Liver (tissue), 9 donors: ENCODE measurements around the gene CD101. TPM values are rescaled to one million over a fixed set of nuclear protein-coding genes. Genes with fewer than 3 reads are reported as not detected.

ENCODE experiments used
- DNase-seq: peaks from one replicate; pipeline ENCODE4 v3.0.0-alpha.2; 2017; ENCODE audit warnings: low spot score
- H3K27ac ChIP-seq, 2 donors: one replicate each; pipeline ENCODE4 v1.7.0; 2013; ENCODE audit warnings: inconsistent platforms in 2 of 2, low read length in 2 of 2, control low read depth in 1 of 2, low read depth in 1 of 2, mild to moderate bottlenecking in 1 of 2
- H3K27me3 ChIP-seq, 4 donors: one replicate each; pipeline versions ENCODE4 v1.6.1 to v1.7.0; 2013; ENCODE audit warnings: low read length in 3 of 4, inconsistent platforms in 1 of 4, mild to moderate bottlenecking in 1 of 4, moderate library complexity in 1 of 4; ENCODE audit not compliant: control insufficient read depth in 4 of 4, insufficient read depth in 4 of 4
- H3K36me3 ChIP-seq, 4 donors: one replicate each; pipeline versions ENCODE4 v1.6.1 to v1.7.0; 2013; ENCODE audit warnings: low read length in 3 of 4, mild to moderate bottlenecking in 3 of 4, low read depth in 1 of 4, moderate library complexity in 1 of 4; ENCODE audit not compliant: control insufficient read depth in 4 of 4, insufficient read depth in 3 of 4
- H3K4me1 ChIP-seq, 4 donors: one replicate each; pipeline versions ENCODE4 v1.6.1 to v1.7.0; 2013; ENCODE audit warnings: low read length in 3 of 4, mild to moderate bottlenecking in 3 of 4, moderate library complexity in 1 of 4; ENCODE audit not compliant: control insufficient read depth in 4 of 4, insufficient read depth in 4 of 4
- H3K4me3 ChIP-seq, 3 donors: one replicate each; pipeline versions ENCODE4 v1.6.1 to v1.7.0; 2013; ENCODE audit warnings: low read length in 3 of 3, control low read depth in 1 of 3, low read depth in 1 of 3, mild to moderate bottlenecking in 1 of 3
- H3K9ac ChIP-seq, 2 donors: one replicate each; pipeline ENCODE4 v1.7.0; 2013; ENCODE audit warnings: low read length in 2 of 2, mild to moderate bottlenecking in 2 of 2, moderate library complexity in 2 of 2, control low read depth in 1 of 2, low read depth in 1 of 2
- H3K9me3 ChIP-seq, 4 donors: one replicate each; pipeline versions ENCODE4 v1.6.1 to v1.7.0; 2013; ENCODE audit warnings: low read length in 3 of 4; ENCODE audit not compliant: control insufficient read depth in 4 of 4
- ATF3 ChIP-seq: IDR thresholded peaks from 2 replicates; pipeline ENCODE4 v1.6.1; 2016; ENCODE audit warnings: antibody characterized with exemption
- EGR1 ChIP-seq, 2 donors: IDR thresholded peaks; 2 replicates each; pipeline ENCODE4 v1.6.1; 2016 to 2018; ENCODE audit warnings: antibody characterized with exemption in 2 of 2, low read depth in 2 of 2
- FOXA1 ChIP-seq: IDR thresholded peaks from 2 replicates; pipeline ENCODE4 v1.6.1; 2016; ENCODE audit warnings: antibody characterized with exemption
- FOXA2 ChIP-seq: IDR thresholded peaks from 2 replicates; pipeline ENCODE4 v1.6.1; 2016; ENCODE audit warnings: antibody characterized with exemption
- GABPA ChIP-seq, 2 donors: IDR thresholded peaks in 1 of 2; conservative IDR thresholded peaks in 1 of 2; 2 replicates each; pipeline ENCODE4 v1.6.1; 2016; ENCODE audit warnings: antibody characterized with exemption in 2 of 2, mild to moderate bottlenecking in 1 of 2, moderate library complexity in 1 of 2
- HNF4A ChIP-seq, 2 donors: conservative IDR thresholded peaks; 2 replicates each; pipeline ENCODE4 v1.6.1; 2016; ENCODE audit warnings: antibody characterized with exemption in 2 of 2, mild to moderate bottlenecking in 2 of 2
- HNF4G ChIP-seq: IDR thresholded peaks from 2 replicates; pipeline ENCODE4 v1.6.1; 2016; ENCODE audit warnings: antibody characterized with exemption
- JUND ChIP-seq, 2 donors: IDR thresholded peaks; 2 replicates each; pipeline ENCODE4 v1.6.1; 2016; ENCODE audit warnings: antibody characterized with exemption in 2 of 2
- NR2F2 ChIP-seq: IDR thresholded peaks from 2 replicates; pipeline ENCODE4 v1.6.1; 2016; ENCODE audit warnings: antibody characterized with exemption
- RAD21 ChIP-seq, 2 donors: IDR thresholded peaks; 2 replicates each; pipeline ENCODE4 v1.6.1; 2016; ENCODE audit warnings: antibody characterized with exemption in 2 of 2, mild to moderate bottlenecking in 2 of 2
- RXRA ChIP-seq, 2 donors: IDR thresholded peaks; 2 replicates each; pipeline ENCODE4 v1.6.1; 2017 to 2018; ENCODE audit warnings: antibody characterized with exemption in 2 of 2, mild to moderate bottlenecking in 1 of 2
- SP1 ChIP-seq: IDR thresholded peaks from 2 replicates; pipeline ENCODE4 v1.6.1; 2018; ENCODE audit warnings: antibody characterized with exemption, mild to moderate bottlenecking
- TAF1 ChIP-seq: conservative IDR thresholded peaks from 2 replicates; pipeline ENCODE4 v1.6.1; 2016; ENCODE audit warnings: antibody characterized with exemption, mild to moderate bottlenecking
- YY1 ChIP-seq: IDR thresholded peaks from 2 replicates; pipeline ENCODE4 v1.6.1; 2016; ENCODE audit warnings: antibody characterized with exemption, mild to moderate bottlenecking
- whole genome bisulfite sequencing: extraction: QIAGEN DNeasy Blood & Tissue Kit; methylation state at CpG from one replicate; pipeline ENCODE4 v1.1.7; 2013; 5-methylcytosine and 5-hydroxymethylcytosine counted together
- polyA plus RNA-seq, 2 donors: library from polyadenylated mRNA; stranded (reverse) in 1 of 2; unstranded in 1 of 2; fragments of 200-250 nt in 1 of 2; fragments of >200 nt in 1 of 2; fragmentation: Nextera tagmentation in 1 of 2; extraction: Ambion mirVana in 1 of 2; gene quantifications; one replicate each; pipeline versions ENCODE4 v1.2.1 to v1.2.3, GENCODE V29; 2013 to 2015
- total RNA-seq, 2 donors: library from RNA; depleted of rRNA; stranded (reverse); fragments of >200 nt; gene quantifications; one replicate each; pipeline ENCODE4 v1.2.3, GENCODE V29; 2014
- TF ChIP-seq, protein P1 (sequence below): IDR thresholded peaks from 2 replicates; pipeline ENCODE4 v1.6.1; 2016; ENCODE audit warnings: antibody characterized with exemption
- TF ChIP-seq, protein P2 (sequence below): fragments of 150-350 bp; IDR thresholded peaks from 2 replicates; pipeline ENCODE4 v1.5.1; 2017; ENCODE audit warnings: improper control_type of control experiment, low read depth, low read length; ENCODE audit not compliant: missing input control
- TF ChIP-seq, protein P3 (sequence below): IDR thresholded peaks from 2 replicates; pipeline ENCODE4 v1.6.1; 2016; ENCODE audit warnings: antibody characterized with exemption
- donor health status: healthy.
- donor health status: healthy.
- donor health status: healthy.
- donor health status: healthy.
- donor health status: healthy.

Gene CD101
- total and polyA plus RNA-seq, 4 donors, result 0.24 to 2.0 (median 0.65) TPM

- Histone ChIP-seq H3K9me3 (no peaks in the 10 kb centered on the region), H3K27me3 (no peaks in the 10 kb centered on the region), H3K9ac (no peak overlapping the region), H3K4me3 (no peak overlapping the region), H3K36me3 (no peaks in the 10 kb centered on the region), H3K4me1 (no peaks in the 10 kb centered on the region), H3K27ac (no peak overlapping the region)
- DNase-seq, result no peak
- TF ChIP-seq NR2F2 (no peak), ATF3 (no peak)
Observed at GRCh38 chr1:116997636-116998035, 3.9 kb upstream of the CD101 start.

DNA sequence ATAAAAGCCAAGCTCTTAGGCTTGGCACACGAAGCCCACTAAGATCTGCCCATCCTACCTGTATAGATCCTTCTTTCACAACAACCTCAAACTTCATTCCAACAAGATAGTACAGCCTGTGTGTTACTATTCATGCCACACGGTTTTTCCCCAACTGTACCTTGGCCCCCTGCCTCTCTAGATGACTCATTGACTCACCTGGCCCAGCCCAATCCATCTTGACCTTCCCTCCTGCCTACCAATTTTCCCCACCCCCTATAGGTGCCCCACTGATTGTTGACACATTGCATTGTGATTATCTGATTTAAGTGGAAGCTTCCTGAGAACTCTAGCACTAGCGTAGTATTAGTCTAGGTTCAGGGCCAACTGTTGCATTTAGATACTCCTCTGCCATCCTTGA is 2.0 kb upstream of the CD101 start:
- Histone ChIP-seq H3K9me3 (no peaks in the 10 kb centered on the region), H3K27me3 (no peaks in the 10 kb centered on the region), H3K27ac (no peak overlapping the region), H3K9ac (no peak overlapping the region), H3K4me3 (no peak overlapping the region), H3K4me1 (no peaks in the 10 kb centered on the region), H3K36me3 (no peaks in the 10 kb centered on the region)
- DNase-seq, result no peak
- TF ChIP-seq RAD21 (IDR thresholded peaks at IDR 0.05) (no peak), EGR1 (IDR thresholded peaks at IDR 0.05; ENCODE audit: low read depth in 2 of 2) (no peak), YY1 (no peak), RXRA (IDR thresholded peaks at IDR 0.05) (no peak), ATF3 (no peak), HNF4A (conservative IDR thresholded peaks at IDR 0.05) (no peak), FOXA1 (no peak), SP1 (no peak), NR2F2 (no peak), FOXA2 (no peak), JUND (IDR thresholded peaks at IDR 0.05) (no peak), HNF4G (no peak), TAF1 (no peak)
- TF ChIP-seq, protein P1, sequence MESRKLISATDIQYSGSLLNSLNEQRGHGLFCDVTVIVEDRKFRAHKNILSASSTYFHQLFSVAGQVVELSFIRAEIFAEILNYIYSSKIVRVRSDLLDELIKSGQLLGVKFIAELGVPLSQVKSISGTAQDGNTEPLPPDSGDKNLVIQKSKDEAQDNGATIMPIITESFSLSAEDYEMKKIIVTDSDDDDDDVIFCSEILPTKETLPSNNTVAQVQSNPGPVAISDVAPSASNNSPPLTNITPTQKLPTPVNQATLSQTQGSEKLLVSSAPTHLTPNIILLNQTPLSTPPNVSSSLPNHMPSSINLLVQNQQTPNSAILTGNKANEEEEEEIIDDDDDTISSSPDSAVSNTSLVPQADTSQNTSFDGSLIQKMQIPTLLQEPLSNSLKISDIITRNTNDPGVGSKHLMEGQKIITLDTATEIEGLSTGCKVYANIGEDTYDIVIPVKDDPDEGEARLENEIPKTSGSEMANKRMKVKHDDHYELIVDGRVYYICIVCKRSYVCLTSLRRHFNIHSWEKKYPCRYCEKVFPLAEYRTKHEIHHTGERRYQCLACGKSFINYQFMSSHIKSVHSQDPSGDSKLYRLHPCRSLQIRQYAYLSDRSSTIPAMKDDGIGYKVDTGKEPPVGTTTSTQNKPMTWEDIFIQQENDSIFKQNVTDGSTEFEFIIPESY, result no peak
- TF ChIP-seq, protein P2, sequence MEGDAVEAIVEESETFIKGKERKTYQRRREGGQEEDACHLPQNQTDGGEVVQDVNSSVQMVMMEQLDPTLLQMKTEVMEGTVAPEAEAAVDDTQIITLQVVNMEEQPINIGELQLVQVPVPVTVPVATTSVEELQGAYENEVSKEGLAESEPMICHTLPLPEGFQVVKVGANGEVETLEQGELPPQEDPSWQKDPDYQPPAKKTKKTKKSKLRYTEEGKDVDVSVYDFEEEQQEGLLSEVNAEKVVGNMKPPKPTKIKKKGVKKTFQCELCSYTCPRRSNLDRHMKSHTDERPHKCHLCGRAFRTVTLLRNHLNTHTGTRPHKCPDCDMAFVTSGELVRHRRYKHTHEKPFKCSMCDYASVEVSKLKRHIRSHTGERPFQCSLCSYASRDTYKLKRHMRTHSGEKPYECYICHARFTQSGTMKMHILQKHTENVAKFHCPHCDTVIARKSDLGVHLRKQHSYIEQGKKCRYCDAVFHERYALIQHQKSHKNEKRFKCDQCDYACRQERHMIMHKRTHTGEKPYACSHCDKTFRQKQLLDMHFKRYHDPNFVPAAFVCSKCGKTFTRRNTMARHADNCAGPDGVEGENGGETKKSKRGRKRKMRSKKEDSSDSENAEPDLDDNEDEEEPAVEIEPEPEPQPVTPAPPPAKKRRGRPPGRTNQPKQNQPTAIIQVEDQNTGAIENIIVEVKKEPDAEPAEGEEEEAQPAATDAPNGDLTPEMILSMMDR, result no peak
- TF ChIP-seq, protein P3, sequence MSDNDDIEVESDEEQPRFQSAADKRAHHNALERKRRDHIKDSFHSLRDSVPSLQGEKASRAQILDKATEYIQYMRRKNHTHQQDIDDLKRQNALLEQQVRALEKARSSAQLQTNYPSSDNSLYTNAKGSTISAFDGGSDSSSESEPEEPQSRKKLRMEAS, result no peak
- 72% methylated on average over 3 of the region's 3 CpGs for WGBS

DNA sequence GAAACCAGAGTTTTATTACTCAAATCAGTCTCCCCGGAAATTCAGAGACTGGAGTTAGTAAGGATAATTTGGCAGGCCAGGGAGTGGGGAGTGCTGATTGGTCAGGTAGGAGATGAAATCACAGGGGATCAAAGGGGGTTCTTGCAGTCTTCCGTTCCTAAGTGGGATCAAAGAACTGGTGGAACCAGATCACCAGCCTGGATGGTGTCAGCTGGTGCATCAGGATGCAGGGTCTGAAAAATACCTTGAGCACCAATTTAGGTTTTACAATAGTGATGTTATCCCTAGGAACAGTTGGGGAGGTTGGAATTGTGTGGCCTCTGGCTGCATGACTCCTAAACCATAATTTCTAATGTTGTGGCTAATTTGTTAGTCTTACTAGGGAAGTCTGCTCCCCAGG is 1.4 kb upstream of the CD101 start:
- Histone ChIP-seq H3K36me3 (no peaks in the 10 kb centered on the region), H3K27me3 (no peaks in the 10 kb centered on the region), H3K27ac (no peak overlapping the region), H3K4me1 (no peaks in the 10 kb centered on the region), H3K9ac (no peak overlapping the region), H3K4me3 (no peak overlapping the region), H3K9me3 (no peaks in the 10 kb centered on the region)
- WGBS, result 93% methylated on average over 2 of the region's 2 CpGs
- TF ChIP-seq YY1, result no peak
- TF ChIP-seq GABPA (IDR thresholded peaks at IDR 0.05 in 1 of 2, conservative IDR thresholded peaks at IDR 0.05 in 1 of 2), result no peak
- TF ChIP-seq, protein P2, result no peak
- no peak for TF ChIP-seq HNF4A (conservative IDR thresholded peaks at IDR 0.05)
- no peak for TF ChIP-seq FOXA1
- no peak for TF ChIP-seq RXRA (IDR thresholded peaks at IDR 0.05)
- no peak for TF ChIP-seq RAD21 (IDR thresholded peaks at IDR 0.05)
- no peak for TF ChIP-seq HNF4G
- TF ChIP-seq, protein P1, result no peak
- TF ChIP-seq, protein P3, result no peak
- no peak for TF ChIP-seq EGR1 (IDR thresholded peaks at IDR 0.05; ENCODE audit: low read depth in 2 of 2)
- DNase-seq, result no peak
